OCI-LY3 (cell line): ENCODE data around the gene CFAP91.

ENCODE experiments used
- EZH2phosphoT487 ChIP-seq: fragments of 200-600 bp; shearing (Covaris generic); IDR thresholded peaks from 2 replicates; pipeline ENCODE4 v1.6.1; 2018; ENCODE audit warnings: antibody characterized with exemption, mixed run types, low read depth
- TF ChIP-seq, protein P1 (sequence below): fragments of 200-600, 300-600 bp; sonication (generic); IDR thresholded peaks from 2 replicates; pipeline ENCODE4 v1.5.1; 2014; ENCODE audit warnings: antibody characterized with exemption, low read length, low read depth

DNA sequence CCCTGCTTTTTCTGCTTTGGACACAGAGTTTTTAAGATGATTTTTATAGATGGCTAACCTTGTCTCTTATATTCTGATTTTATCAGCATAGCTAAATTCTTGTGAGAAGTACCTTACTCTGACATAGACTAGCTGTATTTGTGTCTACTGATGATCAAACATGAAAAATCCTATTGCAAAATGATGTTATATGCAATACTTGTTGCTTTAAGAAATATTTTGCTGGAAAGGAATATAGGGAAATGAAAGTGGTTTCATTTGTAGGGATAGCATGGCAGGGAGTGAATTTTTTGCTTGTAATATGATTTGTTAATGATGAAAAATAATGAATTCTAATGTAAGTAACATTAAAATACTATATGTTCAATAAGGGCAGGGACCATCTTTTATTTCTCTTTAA, 35.9 kb downstream of the CFAP91 start:
- TF ChIP-seq EZH2phosphoT487 = no peak
- TF ChIP-seq, protein P1, sequence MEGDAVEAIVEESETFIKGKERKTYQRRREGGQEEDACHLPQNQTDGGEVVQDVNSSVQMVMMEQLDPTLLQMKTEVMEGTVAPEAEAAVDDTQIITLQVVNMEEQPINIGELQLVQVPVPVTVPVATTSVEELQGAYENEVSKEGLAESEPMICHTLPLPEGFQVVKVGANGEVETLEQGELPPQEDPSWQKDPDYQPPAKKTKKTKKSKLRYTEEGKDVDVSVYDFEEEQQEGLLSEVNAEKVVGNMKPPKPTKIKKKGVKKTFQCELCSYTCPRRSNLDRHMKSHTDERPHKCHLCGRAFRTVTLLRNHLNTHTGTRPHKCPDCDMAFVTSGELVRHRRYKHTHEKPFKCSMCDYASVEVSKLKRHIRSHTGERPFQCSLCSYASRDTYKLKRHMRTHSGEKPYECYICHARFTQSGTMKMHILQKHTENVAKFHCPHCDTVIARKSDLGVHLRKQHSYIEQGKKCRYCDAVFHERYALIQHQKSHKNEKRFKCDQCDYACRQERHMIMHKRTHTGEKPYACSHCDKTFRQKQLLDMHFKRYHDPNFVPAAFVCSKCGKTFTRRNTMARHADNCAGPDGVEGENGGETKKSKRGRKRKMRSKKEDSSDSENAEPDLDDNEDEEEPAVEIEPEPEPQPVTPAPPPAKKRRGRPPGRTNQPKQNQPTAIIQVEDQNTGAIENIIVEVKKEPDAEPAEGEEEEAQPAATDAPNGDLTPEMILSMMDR = no peak
